ENCODE results near the gene BUD13.
"Not testable (repeated sequence)": the region's sequence is repeated elsewhere in the genome, so short reads cannot be mapped to it uniquely, and the experiment has no call there.

Gene BUD13

DNA sequence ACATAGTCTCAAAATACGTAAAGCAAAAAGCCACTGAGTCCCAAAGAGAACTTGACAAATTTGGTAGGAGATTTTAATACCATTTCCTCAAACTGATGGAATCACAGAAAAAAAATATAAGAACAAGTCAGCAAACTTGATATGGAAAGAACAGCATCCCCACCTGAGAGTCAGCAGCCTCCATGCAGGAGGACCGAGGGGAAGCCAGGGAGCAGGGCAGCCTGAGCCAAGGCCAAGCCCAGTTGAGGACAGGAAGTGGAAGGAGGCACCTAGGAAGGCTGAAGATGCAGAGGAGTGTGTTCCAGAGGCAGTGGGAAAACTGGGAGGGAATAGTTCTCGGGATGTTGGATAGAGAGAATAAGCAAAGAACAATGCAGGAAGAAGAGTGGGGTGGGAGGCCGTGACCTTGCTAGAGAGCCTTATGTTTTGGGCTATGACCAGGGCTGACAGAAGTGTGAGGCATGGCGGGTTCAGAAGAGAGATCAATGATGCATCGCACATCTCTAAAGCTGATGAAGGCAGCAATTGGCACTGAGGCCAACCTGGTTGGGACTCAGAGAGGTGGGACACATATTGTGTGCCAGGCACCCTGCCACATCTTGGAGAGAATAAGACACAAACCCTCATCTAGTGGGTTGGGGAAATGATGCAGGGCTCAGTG lies 34.9 kb upstream of the BUD13 start:
- Mint-ChIP-seq H3K4me1 (no peaks in the 10 kb centered on the region), H3K4me3 (no peak overlapping the region), H3K27ac (no peak overlapping the region), H3K27me3 (ENCODE audit: low read depth) (peaks cover 4% of the 10 kb centered on the region), H3K36me3 (ENCODE audit: low read depth) (no peaks in the 10 kb centered on the region), H3K9me3 (no peaks in the 10 kb centered on the region)
- TF ChIP-seq, protein P1, sequence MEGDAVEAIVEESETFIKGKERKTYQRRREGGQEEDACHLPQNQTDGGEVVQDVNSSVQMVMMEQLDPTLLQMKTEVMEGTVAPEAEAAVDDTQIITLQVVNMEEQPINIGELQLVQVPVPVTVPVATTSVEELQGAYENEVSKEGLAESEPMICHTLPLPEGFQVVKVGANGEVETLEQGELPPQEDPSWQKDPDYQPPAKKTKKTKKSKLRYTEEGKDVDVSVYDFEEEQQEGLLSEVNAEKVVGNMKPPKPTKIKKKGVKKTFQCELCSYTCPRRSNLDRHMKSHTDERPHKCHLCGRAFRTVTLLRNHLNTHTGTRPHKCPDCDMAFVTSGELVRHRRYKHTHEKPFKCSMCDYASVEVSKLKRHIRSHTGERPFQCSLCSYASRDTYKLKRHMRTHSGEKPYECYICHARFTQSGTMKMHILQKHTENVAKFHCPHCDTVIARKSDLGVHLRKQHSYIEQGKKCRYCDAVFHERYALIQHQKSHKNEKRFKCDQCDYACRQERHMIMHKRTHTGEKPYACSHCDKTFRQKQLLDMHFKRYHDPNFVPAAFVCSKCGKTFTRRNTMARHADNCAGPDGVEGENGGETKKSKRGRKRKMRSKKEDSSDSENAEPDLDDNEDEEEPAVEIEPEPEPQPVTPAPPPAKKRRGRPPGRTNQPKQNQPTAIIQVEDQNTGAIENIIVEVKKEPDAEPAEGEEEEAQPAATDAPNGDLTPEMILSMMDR (IDR thresholded peaks at IDR 0.05; ENCODE audit: unreplicated experiment in 3 of 3) = no peak

- Mint-ChIP-seq H3K27me3 (ENCODE audit: low read depth) (peaks cover 4% of the 10 kb centered on the region), H3K27ac (no peak overlapping the region), H3K9me3 (no peaks in the 10 kb centered on the region), H3K36me3 (ENCODE audit: low read depth) (no peaks in the 10 kb centered on the region), H3K4me1 (no peaks in the 10 kb centered on the region), H3K4me3 (no peak overlapping the region)
- TF ChIP-seq, protein P1 (IDR thresholded peaks at IDR 0.05; ENCODE audit: unreplicated experiment in 3 of 3) = no peak
Measured at GRCh38 chr11:116804001-116804400, 31.2 kb upstream of the BUD13 start.

- not testable (repeated sequence) for H3K36me3 Mint-ChIP-seq (ENCODE audit: low read depth)
Measured at GRCh38 chr11:116801662-116802061, 28.9 kb upstream of the BUD13 start.

GRCh38 chr11:116800610-116801009 lies 27.8 kb upstream of the BUD13 start:
- Mint-ChIP-seq H3K36me3 (ENCODE audit: low read depth) (no peaks in the 10 kb centered on the region), H3K4me1 (no peaks in the 10 kb centered on the region), H3K27me3 (ENCODE audit: low read depth) (peaks cover 5% of the 10 kb centered on the region), H3K27ac (no peak overlapping the region), H3K4me3 (no peak overlapping the region), H3K9me3 (no peaks in the 10 kb centered on the region)
- TF ChIP-seq, protein P1 (IDR thresholded peaks at IDR 0.05; ENCODE audit: unreplicated experiment in 3 of 3) = no peak

More at GRCh38 chr11:116801662-116802061, 28.9 kb upstream of the BUD13 start:
- H3K4me3 Mint-ChIP-seq; H3K27me3 Mint-ChIP-seq (ENCODE audit: low read depth); H3K9me3 Mint-ChIP-seq; H3K27ac Mint-ChIP-seq; H3K4me1 Mint-ChIP-seq: not testable (repeated sequence)

- Mint-ChIP-seq H3K27ac (no peak overlapping the region), H3K9me3 (no peaks in the 10 kb centered on the region), H3K36me3 (ENCODE audit: low read depth) (no peaks in the 10 kb centered on the region), H3K4me1 (no peaks in the 10 kb centered on the region), H3K27me3 (ENCODE audit: low read depth) (peaks cover 5% of the 10 kb centered on the region), H3K4me3 (no peak overlapping the region)
- TF ChIP-seq, protein P1 (IDR thresholded peaks at IDR 0.05; ENCODE audit: unreplicated experiment in 3 of 3) = no peak
Measured at GRCh38 chr11:116798368-116798767, 25.6 kb upstream of the BUD13 start.

GRCh38 chr11:116797816-116798215 lies 25.0 kb upstream of the BUD13 start:
- no peak overlapping the region for H3K4me3 Mint-ChIP-seq
- H3K27ac Mint-ChIP-seq = no peak overlapping the region
- TF ChIP-seq, protein P1 (IDR thresholded peaks at IDR 0.05; ENCODE audit: unreplicated experiment in 3 of 3) = no peak
- peaks cover 5% of the 10 kb centered on the region for H3K27me3 Mint-ChIP-seq (ENCODE audit: low read depth)
- H3K36me3 Mint-ChIP-seq (ENCODE audit: low read depth) = no peaks in the 10 kb centered on the region
- H3K9me3 Mint-ChIP-seq = no peaks in the 10 kb centered on the region
- H3K4me1 Mint-ChIP-seq = peaks cover 4% of the 10 kb centered on the region

Data from nephron (organoid).